HG02678 (cell line): ENCODE results near the gene EFNA2.

Source experiments
- ATAC-seq: cut with Tn5 transposase; IDR thresholded peaks from one replicate; pipeline ENCODE4 v1.9.1; 2021; ENCODE audit warnings: mild to moderate bottlenecking, moderate library complexity; ENCODE audit not compliant: unreplicated experiment

The EFNA2 gene

GRCh38 chr19:1259876-1260748 lies 25.6 kb upstream of the EFNA2 start:
- peak; percentile 3 for ATAC-seq

DNA sequence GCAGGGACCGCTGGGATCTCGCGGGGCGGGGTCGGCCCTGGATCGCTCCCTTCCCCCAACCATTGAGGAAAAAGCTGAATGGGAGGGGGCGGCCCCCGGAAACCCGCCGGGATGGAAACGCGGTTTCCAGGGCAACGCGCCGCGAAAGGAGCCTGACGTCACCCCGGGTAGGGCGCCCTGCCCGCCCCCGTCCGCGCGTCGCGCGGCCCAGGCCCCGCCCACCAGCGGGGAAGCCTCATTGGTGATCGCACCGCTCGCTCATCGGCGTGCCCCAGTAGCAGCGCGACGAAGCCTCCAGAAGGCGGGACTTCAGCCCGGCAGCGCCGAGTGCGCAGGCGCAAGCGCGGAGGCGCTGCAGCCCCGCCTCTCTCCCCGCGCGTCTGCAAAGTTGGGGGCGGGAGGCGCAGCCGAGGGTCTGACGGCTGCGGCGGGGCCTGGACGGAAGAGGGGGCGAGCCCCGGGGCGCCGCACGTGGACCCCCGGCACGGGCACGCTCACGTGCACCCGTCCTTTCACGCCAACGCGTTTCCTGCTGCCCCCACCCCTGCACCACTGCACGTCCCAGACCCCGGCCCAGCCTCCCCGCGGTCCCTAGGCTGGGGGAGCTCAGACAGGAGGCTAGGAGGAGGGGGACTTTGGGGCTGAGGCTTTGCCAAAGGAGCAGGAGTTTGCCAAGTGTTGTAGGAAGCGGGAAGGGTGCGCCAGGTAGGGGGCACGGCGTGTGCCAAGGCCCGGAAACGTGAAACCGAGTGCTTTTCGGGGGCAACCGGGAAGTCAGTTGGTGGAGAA lies 24.7 kb upstream of the EFNA2 start:
- peak; percentile 70 for ATAC-seq

GRCh38 chr19:1261538-1261797 lies 24.2 kb upstream of the EFNA2 start:
- ATAC-seq, result no peak

DNA sequence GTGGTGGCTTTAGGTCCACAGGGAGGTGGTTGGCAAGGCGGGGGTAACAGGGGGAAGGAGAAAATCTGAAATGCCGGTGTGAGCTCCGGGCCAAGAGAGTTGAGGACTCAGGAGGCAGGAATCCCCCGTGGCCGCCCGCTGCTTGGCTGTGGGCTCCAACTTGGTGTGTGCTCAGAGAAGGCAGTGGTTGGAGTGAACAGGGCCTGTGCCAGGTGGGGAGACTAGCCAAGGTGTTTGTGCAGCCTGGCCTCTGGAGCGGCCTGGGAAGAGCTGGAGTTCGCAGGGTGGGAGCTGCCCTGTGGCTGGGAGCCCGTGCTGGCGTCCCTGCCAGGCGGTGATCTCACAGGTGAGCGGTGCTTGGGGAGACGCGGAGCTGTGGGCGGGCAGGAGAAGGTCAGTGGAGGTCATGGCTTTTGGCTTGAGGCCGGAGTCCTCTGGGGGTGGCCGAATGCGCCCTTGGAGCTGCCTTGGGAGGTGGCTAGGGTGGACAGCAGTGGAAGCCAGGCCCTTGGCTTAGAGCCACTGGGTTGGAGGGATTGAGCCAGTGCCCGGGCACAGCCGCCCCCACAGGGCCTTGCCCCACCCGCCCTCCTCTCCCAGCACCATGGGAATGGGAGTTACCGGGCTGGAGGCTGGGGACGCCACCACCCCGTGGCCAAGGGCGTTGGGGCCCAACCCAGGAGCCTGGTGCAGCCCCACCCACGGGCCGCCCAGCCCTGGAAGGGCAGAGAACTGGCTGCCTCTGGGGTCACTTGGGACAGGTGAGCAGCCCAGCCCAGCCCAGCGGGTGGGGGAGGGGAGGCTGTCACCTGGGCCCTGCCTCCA lies 23.7 kb upstream of the EFNA2 start:
- ATAC-seq, result no peak

GRCh38 chr19:1262623-1263123 lies 23.0 kb upstream of the EFNA2 start:
- ATAC-seq, result no peak

DNA sequence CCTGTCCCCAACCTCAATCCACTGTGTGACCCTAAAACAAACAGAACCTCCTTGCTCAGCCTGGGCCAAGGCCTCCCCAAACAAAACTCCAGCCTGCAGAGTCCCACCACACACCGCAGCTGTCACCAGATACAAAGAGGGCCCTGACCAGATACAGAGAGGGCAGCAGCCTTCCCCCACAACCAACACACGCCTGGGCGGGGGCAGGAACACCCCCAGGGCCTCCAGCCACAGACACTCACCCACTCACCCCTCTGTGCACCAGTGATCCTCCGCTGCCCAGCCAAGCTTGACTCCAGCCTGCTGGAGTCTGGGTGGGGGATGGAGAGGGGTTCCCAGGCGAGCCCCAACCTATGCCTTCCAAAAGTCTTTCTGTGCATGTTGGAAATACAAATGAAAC lies 22.5 kb upstream of the EFNA2 start:
- no peak for ATAC-seq

DNA sequence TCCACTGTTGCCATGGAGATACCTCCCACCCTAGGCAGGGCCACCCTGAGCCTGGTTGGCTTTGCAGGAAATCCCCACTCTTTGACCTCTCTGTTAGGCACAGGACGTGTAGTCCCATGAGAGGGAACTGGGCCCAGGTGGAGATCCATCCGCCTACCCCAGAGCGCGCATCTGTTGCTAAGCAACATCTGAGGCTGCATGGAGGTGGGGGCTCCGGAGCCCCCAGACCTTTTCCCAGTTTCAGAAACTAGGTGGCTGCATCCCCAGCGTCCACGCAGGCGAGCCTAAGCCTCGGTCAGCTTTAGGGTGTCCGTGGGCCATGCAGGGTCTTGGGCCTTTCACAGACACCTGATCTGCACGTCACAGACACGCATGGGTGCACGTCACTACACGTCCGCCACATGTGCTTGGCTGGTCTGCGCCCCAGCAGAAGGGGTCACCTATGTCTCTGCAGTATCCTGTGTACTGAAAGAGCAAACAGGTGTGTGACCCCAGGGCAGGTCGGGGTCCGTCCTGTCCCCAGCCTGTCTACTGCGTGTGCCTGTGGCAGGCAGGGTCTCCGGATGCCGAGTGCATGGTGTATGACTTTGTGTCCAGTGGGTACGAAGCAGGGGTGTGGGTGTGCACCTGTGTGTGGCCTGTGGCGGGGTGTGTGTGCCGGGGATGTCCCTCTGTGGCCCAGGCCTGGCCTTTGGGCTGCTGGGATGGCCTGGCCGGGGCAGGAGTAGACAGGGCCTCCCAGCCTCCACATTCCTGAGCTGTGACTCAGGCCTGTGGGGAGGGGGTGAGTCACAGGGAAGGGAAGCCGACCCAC lies 20.7 kb upstream of the EFNA2 start:
- no peak for ATAC-seq

DNA sequence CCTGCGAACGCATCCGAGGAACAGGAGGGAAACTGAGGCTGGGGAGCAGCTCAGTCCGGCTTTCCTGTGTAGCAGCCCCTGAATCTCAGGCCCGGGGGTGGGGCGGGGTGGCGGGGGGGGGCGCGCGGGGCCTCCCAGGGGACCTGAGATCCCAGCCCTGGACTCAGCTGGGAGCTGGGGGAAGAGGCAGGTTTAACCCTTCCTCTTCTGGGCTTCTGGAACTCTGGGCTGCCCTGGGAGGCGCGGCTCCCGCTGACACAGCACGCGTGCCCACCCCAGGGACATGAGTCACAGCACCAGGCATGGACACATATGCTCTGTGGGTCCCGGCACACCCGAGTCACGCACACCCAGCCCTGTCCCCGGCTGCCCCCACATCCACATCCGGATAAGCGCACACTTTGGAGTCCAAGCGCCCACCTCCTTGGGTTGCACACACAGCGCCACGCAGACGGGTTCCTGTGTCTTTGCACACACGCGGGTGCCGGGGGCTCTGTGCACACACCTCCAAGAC lies 20.0 kb upstream of the EFNA2 start:
- ATAC-seq, result no peak

- ATAC-seq, result peak; percentile 37
Observed at GRCh38 chr19:1266129-1266915, 19.4 kb upstream of the EFNA2 start.

GRCh38 chr19:1266916-1267476 lies 18.7 kb upstream of the EFNA2 start:
- peak; percentile 13 for ATAC-seq

- no peak for ATAC-seq
Observed at GRCh38 chr19:1267477-1268225, 18.0 kb upstream of the EFNA2 start.

DNA sequence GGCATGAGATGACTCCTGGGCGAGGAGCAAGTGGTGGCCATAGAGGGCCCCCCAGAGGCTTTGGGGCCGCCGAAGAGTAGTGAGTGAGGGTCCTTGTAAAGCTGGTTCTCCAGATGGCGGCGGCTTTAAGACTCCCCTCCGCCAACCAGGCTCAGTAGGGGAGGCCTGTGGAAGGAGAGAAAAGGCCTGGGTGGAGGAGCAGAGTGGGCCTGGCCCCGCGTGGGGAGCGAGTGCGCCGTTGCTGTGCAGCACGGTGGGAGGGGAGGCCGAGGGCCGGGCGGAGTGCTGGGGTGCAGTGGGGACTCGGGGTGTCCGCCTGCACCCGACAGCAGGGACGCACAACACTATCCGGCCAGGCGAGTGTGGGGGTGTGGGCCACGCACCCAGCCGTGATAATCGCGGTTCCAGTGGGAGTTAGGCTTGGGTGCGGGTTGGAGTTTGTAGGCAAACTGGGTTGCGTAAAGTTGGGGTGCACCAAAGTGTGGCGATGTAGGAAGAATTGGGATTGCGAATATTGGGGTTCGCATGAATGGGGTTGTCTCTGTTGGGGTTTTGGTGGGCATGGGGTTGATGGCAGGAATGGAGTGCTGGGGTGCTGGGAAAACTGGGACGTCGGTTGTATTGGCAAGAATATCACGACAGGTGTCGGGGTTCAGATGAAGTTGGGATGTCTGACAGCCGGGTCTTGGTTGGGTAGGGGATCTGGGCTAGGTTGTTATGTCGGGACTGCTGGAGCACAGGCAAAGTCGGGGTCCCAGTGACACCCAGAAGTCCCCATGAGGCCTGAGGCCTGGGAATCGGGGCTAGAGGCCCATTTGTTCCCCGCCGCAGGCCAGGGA lies 17.2 kb upstream of the EFNA2 start:
- ATAC-seq, result no peak

- ATAC-seq, result peak; percentile 67
Observed at GRCh38 chr19:1269065-1269477, 16.6 kb upstream of the EFNA2 start, which contains the start of gene CIRBP. Gene CIRBP (plus strand): TSS chr19:1269332. CDS start chr19:1270934, 1,602 bp downstream.

DNA sequence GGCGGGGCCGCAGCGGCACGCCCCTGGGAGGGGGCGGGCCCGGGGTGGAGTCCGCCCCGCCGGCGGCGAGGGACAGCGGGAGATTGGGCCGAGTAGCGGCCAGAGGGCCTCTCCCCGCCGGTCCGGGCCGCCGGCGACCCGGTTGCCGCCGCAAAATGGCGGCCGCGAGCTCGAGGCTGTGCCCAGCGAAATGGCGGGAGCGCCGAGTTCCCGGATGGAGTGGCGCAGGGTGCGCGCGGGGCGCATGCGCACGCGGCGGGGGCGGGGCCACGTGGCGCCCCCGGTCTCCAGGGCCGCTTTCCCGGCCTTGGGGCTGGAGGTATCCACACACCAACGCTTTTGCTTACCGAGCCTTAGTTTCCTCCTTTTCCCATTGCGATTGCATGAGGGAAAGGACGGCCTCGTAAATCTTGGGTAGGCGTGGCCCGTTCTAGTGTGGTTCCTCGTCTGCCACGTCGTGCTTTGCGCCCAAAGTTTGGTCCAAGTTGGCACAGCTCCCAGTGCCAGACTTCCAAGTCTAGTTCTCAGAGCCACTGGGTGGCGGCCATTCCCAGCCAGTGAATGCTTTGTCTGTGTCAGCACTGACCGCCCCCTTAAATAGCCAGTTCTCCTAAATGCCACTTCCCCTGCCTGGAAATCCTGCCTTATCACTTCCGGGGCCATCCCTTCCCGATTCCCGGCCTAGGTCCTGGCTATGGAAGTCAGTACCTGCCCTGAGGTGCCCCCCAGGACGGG lies 16.0 kb upstream of the EFNA2 start:
- peak; percentile 30 for ATAC-seq

DNA sequence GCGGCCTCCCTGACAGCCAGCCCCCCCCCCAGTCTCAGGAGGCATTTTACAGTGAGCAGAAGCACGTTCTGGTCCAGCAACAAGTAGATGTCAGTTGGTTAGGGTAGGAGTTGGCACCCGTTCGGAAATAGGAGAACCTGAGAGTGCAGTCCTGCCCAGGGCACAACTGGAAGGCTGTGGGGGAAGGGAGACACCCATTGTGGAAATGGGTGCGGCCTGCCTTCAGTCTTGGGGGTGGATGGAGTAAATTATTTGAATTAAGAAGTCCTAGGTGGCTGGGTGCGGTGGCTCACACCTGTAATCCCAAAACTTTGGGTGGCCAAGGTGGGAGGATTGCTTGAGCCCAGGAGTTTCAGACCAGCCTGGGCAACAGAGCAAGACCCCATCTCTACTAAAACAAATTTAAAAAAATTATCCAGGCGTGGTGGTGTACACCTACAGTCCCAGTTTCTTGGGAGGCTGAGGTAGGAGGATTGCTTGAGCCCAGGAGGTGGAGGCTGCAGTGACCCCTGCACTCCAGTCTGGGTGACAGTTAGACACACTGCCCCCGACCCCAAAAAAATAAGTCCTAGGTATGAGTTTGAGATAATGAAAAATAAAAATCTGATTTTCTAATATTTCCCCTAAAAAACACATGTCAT lies 15.3 kb upstream of the EFNA2 start:
- ATAC-seq, result no peak

DNA sequence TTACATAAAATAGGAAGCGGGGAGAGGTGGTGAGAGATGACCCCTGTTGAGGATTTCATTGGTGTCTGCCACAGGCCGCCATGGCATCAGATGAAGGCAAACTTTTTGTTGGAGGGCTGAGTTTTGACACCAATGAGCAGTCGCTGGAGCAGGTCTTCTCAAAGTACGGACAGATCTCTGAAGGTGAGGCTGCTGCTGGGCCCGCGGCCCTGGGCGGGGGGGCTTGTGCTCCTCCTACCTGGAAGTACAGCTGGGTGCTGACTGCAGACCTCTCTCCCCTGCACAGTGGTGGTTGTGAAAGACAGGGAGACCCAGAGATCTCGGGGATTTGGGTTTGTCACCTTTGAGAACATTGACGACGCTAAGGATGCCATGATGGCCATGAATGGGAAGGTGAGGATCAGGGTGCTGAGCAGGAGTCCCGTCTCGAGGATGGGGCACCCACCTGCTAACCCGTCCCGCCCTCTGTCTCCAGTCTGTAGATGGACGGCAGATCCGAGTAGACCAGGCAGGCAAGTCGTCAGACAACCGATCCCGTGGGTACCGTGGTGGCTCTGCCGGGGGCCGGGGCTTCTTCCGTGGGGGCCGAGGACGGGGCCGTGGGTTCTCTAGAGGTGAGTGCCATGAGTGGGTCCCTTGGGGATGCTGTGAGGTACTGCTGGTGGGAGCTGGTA lies 14.7 kb upstream of the EFNA2 start:
- ATAC-seq, result no peak
